Skin of body (tissue), 2 donors: ENCODE data around the gene MFSD1. TPM values are rescaled to one million over a fixed set of nuclear protein-coding genes. Genes with fewer than 3 reads are reported as not detected.

Experiments
- DNase-seq: peaks from one replicate; lab custom pipeline; 2025; lab: John Stamatoyannopoulos, UW
- total RNA-seq: library from RNA; depleted of rRNA; stranded (reverse); fragments of >200 nt; gene quantifications from one replicate; pipeline ENCODE4 v1.2.3, GENCODE V29; 2014

MFSD1 gene
- total RNA-seq, 1 donor from 2014 or later: 62.8 TPM

- DNase-seq: no peak
These were observed 9.2 kb downstream of the MFSD1 start for GRCh38 chr3:158810823-158811724.

DNA sequence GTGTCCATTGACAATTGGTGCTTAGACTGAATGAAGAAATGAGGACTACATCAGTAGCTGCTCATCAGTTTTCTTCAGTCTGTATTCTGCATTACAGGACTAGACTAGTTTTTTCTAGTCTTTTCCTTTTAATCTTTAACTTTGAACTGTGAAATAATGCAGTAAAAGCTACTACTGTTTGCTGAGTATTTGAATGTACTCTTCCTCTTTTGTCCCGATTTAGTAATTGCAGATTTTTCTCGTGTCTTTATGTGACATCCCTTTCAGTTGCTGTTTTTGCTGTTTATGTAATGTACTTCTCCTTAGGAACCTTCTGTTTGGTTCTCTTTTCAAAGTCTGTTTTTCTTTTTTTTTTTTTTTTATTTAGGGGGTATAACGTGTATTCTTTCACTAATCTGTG is 17.4 kb downstream of the MFSD1 start:
- DNase-seq: no peak

DNA sequence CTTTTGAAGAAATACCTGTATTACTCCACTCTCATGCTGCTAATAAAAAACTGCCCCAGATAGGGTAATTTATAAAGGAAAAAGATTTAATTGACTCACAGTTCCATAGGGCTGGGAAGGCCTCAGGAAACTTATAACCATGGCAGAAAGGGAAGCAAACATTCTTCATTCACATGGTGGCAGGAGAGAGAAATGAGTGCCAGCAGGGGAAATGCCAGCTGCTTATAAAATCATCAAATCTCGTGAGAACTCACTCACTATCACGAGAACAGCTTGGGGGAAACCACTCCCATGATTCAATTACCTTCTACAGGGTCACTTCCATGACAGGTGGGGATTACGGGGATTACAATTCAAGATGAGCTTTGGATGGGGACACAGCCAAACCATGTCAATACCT is 18.7 kb downstream of the MFSD1 start:
- DNase-seq: no peak

DNA sequence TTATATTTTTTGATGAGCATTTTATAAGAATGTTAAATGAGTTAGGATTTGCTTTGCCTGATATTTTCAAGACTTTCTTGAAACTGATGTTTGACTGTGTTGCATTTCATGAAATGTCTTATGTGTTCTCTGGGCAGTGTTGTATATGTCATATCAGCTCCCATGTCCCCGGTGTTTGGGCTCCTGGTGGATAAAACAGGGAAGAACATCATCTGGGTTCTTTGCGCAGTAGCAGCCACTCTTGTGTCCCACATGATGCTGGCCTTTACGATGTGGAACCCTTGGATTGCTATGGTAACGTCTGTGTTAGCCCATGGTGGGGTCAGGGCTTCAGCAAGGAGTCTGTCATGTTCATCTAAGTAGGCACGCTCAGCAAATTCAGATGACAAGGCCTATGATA is 20.0 kb downstream of the MFSD1 start:
- no peak for DNase-seq

DNA sequence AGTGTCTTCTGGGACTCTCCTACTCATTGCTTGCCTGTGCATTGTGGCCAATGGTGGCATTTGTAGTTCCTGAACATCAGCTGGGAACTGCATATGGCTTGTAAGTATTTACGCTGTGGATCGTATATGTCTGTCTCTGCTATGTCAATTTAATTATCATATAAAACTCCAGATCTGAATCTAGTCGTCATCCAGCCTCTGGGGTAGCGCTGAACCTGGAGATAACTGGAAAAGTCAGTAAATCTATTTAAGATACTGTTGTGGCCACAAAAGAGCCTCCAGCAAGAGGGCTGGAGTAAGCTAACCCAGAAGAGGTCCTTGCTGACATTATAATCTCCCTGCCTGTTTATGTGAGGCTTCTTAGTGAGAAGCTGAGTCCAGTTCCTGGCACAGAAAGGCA is 21.6 kb downstream of the MFSD1 start:
- DNase-seq: no peak

DNA sequence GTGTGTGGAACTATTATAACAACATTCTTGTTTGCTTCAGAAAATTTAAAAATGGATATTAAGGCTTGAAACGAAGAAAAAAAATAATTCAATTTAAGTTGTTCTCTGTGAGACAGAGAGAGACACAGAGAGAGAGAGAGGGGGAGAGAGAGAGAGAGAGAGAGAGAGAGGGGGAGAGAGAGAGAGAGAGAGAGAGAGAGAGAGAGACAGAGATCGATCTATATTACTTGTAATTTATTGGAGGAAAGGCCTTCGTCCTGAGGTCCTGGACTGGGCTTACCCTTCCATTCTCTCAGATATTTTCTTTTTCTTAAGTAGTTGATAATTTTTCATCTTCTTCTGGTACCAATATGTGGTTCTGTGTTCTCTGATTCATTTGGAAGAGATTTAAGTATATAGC is 25.9 kb downstream of the MFSD1 start:
- no peak for DNase-seq

- no peak for DNase-seq
These were observed 28.5 kb downstream of the MFSD1 start for GRCh38 chr3:158830391-158830790.

DNA sequence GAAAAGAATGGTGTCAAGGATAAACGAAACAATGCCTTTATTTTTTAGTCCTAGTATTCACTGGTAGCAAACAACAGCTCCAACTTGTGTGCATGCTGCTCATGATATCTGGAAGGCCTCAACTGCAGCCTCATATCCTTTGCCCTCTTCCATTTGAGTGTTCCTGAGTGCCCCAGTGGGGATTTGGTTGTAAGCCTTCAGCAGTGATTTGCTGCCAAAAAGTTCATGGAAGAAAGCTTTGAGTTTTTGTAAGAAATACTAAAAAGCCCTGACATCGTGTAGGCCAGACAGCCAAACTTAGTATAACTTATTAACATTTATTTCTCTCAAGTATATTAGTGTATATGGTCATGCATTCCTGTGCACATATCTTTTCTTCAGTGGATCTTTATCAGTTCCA is 30.0 kb downstream of the MFSD1 start:
- DNase-seq: no peak

DNA sequence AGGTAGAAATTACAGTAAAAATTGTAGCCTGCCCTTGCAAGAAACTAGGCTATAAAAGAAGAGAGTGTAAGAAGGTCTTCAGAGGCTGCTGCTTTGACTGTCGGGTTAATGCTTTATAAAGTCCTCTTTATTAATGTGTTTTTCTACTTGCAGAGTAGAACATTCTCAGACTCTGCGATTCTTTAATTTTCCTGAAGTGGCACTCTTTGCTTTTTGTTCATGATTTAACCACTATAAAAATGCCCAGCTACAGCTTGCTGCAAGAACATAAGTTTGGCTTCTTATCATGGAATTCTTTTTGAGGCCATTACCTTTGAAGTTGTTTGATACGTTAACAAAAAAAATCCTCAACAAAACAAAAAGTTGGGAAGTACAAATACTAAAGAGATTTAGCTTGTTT is 33.8 kb downstream of the MFSD1 start:
- DNase-seq: no peak

DNA sequence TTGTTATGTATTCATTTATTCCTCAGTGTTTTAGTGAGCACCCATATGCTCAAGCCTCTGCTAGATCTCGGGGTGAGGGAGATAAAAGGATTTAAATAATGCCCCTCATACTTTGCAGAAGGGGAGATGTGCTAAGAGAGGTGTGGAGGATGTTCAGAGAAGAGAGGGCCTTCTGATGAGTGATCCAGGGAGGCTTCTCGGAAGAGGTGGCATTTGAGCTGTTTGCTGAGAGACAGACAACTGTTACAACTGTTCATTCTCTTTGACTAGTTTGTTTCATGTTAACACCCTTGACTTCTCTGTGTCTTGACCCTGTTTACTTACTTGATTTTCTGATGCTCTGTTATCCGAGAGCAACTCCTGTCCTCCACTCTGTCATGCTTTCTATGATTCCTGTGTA is 34.5 kb downstream of the MFSD1 start:
- DNase-seq: no peak

GRCh38 chr3:158837240-158837639 is 35.4 kb downstream of the MFSD1 start:
- no peak for DNase-seq

DNA sequence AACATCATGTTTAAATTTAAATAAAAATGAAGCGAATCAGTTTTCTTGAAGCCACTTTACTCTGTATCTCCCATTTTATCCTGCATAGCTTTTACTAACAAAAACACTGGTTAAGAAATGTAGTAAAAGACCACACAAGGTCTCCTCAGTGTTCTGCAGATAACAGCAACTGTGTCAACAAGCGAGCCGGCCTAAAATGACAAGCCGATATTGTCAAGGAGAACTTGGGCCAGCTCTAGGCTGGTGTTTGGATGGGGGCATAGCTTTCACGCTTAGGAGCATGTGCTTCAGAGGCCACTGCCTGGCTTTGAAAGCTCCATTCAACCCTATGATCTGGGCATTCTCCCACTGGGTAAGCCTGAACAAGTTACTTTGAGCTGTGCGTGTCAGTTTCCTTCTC is 38.1 kb downstream of the MFSD1 start:
- no peak for DNase-seq

DNA sequence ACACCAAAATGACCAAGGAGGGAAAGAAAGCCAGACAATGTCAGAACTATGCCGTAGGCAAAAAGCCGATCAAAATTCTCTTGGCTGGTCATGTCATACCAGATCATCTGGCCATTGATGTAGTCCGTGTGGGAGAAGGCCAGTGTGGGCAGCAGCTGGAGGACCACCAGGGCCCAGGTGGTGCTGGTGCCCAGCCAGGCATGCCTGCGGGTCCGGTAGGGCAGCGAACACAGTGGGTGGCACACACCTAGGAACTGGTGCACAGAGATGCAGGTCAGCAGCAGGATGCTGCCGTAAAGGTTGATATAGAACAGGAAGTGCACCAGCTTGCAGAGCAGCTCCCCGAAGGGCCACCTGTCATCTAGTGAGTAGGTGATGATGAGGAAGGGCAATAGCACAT is 39.5 kb downstream of the MFSD1 start:
- DNase-seq: no peak

GRCh38 chr3:158842976-158843375 is 41.1 kb downstream of the MFSD1 start:
- no peak for DNase-seq

- no peak for DNase-seq
These were observed 44.0 kb downstream of the MFSD1 start for GRCh38 chr3:158845765-158846350.

DNA sequence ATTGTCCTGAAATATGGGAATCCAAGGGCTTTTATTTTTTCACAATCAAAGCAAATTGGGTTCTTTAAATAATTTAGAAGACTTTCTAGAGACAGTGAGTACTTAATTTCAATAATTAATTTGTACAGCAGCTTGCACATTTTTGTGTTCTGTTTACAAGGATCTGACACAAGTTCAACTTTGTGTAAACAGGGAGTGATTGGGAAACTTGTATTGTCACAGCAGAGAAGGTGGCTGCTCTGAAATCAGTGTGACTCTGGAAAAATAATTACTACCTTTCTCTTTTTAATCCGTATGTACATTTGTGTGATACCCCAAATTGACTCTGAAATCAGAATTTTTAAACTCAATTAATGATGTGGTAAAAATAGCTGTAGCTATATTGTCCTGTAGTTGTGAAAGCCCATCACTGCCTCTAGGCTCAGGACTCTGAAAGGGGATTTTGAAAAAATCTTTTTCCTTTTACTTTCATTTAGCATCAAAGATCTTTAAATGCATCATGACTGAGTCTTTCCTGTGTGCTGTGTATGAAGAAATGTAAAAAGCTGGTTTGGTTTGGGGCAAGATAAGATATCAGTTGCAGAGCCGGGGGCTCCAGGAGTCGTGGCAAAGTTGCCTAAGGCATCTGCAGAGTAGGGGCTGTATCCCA is 45.1 kb downstream of the MFSD1 start:
- DNase-seq: no peak

DNA sequence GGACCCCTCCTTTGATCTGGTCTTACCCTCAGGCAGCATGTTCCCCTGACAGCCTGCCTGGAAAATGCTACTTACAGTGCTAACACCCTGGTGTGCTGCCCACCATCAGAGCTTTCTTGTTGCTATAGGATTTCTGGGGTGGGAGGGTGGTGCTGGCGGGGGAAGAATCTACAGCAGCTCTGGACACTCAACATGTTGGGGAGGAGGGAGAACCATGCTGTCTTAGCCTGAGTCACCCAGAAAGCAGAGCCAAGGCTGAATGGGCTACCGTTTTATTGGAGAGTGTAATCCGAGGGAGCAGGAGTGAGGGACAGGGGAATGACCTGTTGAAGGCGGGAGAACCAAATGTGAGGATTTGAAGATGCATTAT is 45.6 kb downstream of the MFSD1 start:
- no peak for DNase-seq

DNA sequence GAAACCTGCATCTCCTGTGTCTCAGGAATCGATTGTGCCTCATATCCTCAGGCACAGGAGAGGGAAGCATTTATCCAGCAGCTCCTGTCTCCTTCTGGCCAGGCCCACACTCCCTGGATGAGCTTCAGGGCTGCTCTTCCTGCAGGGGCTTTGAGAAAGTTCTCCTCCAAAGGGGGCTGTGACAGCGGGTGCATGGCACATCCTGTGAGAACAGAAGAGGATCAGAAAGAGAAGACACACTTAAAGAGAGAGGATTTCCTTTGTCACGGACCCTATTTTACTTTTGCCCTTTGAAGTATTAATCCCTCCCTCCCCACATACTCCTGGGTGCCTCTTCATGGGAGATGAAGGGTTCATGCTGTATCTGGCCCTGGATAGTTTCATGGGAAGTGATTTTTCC is 46.0 kb downstream of the MFSD1 start:
- DNase-seq: no peak

- DNase-seq: no peak
These were observed 47.9 kb downstream of the MFSD1 start for GRCh38 chr3:158849757-158850156.

DNA sequence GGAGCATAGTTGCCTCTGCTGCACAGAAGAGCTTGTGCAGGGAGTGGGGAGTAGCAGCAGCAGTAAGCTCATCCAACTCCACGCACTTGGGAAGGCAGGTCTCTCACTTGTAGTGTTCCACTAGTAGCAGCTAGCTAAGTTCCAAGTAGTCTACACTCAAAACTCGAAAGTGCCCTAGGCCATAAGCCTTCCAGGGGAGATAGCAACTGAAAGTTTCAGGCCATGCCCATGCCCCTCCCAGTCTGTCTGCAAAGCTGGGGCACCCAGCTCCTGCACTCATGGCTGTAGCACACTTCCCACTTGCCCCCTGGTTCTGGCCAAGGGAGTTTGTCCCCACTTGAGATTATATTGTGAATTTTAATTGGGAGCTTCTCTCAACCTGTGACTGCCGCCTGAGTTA is 57.5 kb downstream of the MFSD1 start:
- no peak for DNase-seq

DNA sequence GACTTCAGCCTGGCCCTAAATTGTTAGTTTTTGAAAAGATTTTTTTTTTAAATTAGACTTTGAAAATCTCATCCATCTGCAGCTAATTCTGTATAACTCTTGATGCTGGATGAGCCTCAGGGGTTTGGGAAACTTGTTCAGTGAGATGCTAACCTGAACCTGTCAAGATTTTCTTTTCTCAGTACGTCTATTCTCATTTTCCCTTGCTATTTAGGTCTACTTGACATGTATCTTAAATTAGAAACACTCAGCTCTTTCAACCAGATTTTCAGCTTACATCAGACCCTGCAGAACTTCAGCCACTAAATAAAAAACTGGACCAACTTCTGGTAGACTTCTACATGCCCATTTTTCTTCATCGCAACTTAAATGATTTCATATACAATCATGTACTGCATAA is 61.4 kb downstream of the MFSD1 start:
- no peak for DNase-seq

DNA sequence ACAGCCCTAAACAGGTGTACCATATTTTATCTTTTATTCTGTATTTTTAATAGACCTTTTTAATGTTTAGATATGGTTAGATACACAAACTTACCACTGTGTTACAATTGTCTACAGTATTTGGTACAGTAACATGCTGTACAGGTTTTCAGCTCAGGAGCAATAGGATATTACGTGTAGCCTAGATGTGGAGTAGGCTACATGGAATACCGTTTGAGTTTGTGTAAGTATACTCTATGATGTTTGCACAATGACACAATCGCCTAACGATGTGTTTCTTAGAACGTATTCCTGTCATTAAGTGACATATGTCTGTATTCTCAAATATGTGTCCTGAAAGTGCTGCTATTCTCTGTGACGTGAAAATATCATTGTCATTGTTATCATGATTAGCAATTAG is 62.6 kb downstream of the MFSD1 start:
- DNase-seq: no peak

GRCh38 chr3:158875700-158876099 is 73.8 kb downstream of the MFSD1 start:
- no peak for DNase-seq
